Endodermal cell (in vitro differentiated cells): Measurements from ENCODE around the gene TSSC4. TPM values are rescaled to one million over a fixed set of nuclear protein-coding genes. Genes with fewer than 3 reads are reported as not detected.

Experiments
- DNase-seq: peaks from one replicate; pipeline ENCODE4 v3.0.0-alpha.2; 2017
- H3K27ac ChIP-seq: 2 replicates; pipeline ENCODE4 v1.5.1; 2013; ENCODE audit warnings: mild to moderate bottlenecking, low read depth, low read length, moderate library complexity
- H3K27me3 ChIP-seq: 2 replicates; pipeline ENCODE4 v1.6.1; 2013; ENCODE audit warnings: mild to moderate bottlenecking, low read length, moderate library complexity; ENCODE audit not compliant: insufficient read depth, control insufficient read depth, poor library complexity, severe bottlenecking
- H3K36me3 ChIP-seq: 2 replicates; pipeline ENCODE4 v1.7.0; 2013; ENCODE audit warnings: mild to moderate bottlenecking, low read length, moderate library complexity; ENCODE audit not compliant: control insufficient read depth, insufficient read depth
- H3K4me1 ChIP-seq: one replicate; pipeline ENCODE4 v1.7.0; 2013; ENCODE audit warnings: low read length; ENCODE audit not compliant: control insufficient read depth, insufficient read depth
- H3K4me3 ChIP-seq: 2 replicates; pipeline ENCODE4 v1.5.1; 2013; ENCODE audit warnings: mild to moderate bottlenecking, low read length, moderate library complexity
- H3K9ac ChIP-seq: 2 replicates; pipeline ENCODE4 v1.6.1; 2013; ENCODE audit warnings: mild to moderate bottlenecking, low read length, moderate library complexity; ENCODE audit not compliant: poor library complexity, severe bottlenecking; ENCODE audit errors: extremely low read depth
- H3K9me3 ChIP-seq: 2 replicates; pipeline ENCODE4 v1.6.1; 2013; ENCODE audit warnings: mild to moderate bottlenecking, low read length, moderate library complexity; ENCODE audit not compliant: control insufficient read depth
- H3K27ac Mint-ChIP-seq: 2 replicates; pipeline ENCODE4 v1.8.0; 2020; ENCODE audit warnings: mixed read lengths
- H3K27me3 Mint-ChIP-seq: 2 replicates; pipeline ENCODE4 v1.8.0; 2021; ENCODE audit warnings: mild to moderate bottlenecking, mixed read lengths; ENCODE audit not compliant: insufficient read depth
- H3K36me3 Mint-ChIP-seq: 2 replicates; pipeline ENCODE4 v1.8.0; 2020; ENCODE audit warnings: low read depth, mixed read lengths
- H3K4me1 Mint-ChIP-seq: 2 replicates; pipeline ENCODE4 v1.8.0; 2020; ENCODE audit warnings: mixed read lengths
- H3K4me3 Mint-ChIP-seq: 2 replicates; pipeline ENCODE4 v1.8.0; 2020; ENCODE audit warnings: mild to moderate bottlenecking, moderate library complexity, mixed read lengths
- H3K9me3 Mint-ChIP-seq: 2 replicates; pipeline ENCODE4 v1.8.0; 2020; ENCODE audit warnings: mild to moderate bottlenecking, mixed read lengths
- WGBS, 2 experiments: methylation state at CpG; one replicate each; pipeline versions ENCODE4 v1.1.5 to v1.1.7; 2013; ENCODE audit warnings: missing lambda C conversion rate in 2 of 2, mixed read lengths in 1 of 2; ENCODE audit not compliant: insufficient coverage in 1 of 2, insufficient read length in 1 of 2; 5-methylcytosine and 5-hydroxymethylcytosine counted together
- total RNA-seq, 2 donors: library from RNA; stranded (reverse); fragmentation: NEBNext Ultra II Directional in 1 of 2; extraction: Animal tissue kit (Norgen Biotek cat#: 25700) in 1 of 2; gene quantifications; 2 replicates in 1 of 2; 3 replicates in 1 of 2; pipeline ENCODE4 v1.2.1, GENCODE V29; 2021
- TF ChIP-seq, protein P1 (sequence below): fragments of 200-600 bp; sonication (generic); conservative IDR thresholded peaks from 2 replicates; pipeline ENCODE4 v1.5.0; 2021; ENCODE audit warnings: antibody characterized with exemption, mild to moderate bottlenecking

Gene TSSC4
- total RNA-seq, 2 donors from 2014 or later = 47.2 to 51.1 TPM

DNA sequence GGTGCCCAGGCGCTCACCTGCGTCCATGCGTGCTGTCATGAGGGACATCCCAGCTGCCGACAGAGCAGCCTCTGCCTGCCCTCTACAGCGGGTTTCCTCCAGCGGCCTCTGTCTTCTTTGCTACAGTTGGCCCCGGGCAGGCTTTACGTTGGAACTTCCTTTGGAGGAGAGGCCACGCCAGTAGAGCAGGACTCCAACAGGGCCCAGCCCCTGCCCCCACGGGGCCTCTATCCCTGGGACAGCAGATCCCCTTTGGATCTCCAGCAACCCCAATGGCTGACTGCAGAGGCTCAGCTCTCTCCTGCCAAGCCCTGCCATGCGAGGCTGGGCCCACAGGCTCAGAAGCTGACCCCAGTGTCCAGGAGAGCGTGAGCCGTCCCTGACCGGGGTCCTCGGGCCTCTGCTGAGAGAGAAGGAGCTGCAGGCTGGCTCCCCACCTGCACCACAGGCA is 31.6 kb downstream of the TSSC4 start:
- Mint-ChIP-seq H3K27me3 (peaks cover 12% of the 10 kb centered on the region), H3K36me3 (no peaks in the 10 kb centered on the region), H3K4me1 (no peaks in the 10 kb centered on the region), H3K27ac (no peak overlapping the region), H3K4me3 (no peak overlapping the region), H3K9me3 (no peaks in the 10 kb centered on the region)
- TF ChIP-seq, protein P1, sequence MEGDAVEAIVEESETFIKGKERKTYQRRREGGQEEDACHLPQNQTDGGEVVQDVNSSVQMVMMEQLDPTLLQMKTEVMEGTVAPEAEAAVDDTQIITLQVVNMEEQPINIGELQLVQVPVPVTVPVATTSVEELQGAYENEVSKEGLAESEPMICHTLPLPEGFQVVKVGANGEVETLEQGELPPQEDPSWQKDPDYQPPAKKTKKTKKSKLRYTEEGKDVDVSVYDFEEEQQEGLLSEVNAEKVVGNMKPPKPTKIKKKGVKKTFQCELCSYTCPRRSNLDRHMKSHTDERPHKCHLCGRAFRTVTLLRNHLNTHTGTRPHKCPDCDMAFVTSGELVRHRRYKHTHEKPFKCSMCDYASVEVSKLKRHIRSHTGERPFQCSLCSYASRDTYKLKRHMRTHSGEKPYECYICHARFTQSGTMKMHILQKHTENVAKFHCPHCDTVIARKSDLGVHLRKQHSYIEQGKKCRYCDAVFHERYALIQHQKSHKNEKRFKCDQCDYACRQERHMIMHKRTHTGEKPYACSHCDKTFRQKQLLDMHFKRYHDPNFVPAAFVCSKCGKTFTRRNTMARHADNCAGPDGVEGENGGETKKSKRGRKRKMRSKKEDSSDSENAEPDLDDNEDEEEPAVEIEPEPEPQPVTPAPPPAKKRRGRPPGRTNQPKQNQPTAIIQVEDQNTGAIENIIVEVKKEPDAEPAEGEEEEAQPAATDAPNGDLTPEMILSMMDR = no peak
- no peaks in the 10 kb centered on the region for H3K4me1 ChIP-seq
- DNase-seq = no peak
- 65 to 90% methylated on average over 8 to 15 of the region's 15 CpGs for WGBS, 2 experiments
- H3K9ac ChIP-seq = no peak overlapping the region
- no peak overlapping the region for H3K4me3 ChIP-seq
- H3K36me3 ChIP-seq = no peaks in the 10 kb centered on the region
- peaks cover 16% of the 10 kb centered on the region for H3K27me3 ChIP-seq
- no peak overlapping the region for H3K27ac ChIP-seq
- H3K9me3 ChIP-seq = no peaks in the 10 kb centered on the region

DNA sequence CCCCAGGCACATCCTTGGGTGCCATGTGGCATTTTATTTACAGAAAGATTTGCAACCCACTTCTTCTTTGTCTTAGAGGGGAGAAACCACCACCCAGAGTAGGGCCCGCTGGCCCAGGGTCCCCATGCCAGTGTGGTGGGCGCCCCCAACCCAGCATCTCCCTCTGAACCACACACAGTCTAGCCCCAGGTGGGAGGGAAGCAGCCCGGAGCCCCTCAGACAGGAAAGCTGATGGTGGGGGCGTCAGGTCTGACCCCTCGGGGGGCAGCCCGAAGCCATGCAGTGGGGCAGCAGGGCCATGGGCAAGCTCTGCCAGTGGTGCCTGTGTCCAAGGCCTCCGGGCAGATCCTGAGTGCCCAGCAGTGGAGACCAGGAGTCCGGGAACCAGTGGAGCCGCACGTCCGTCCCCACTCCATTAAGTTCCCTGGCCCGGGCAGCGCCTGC is 32.1 kb downstream of the TSSC4 start:
- H3K36me3 Mint-ChIP-seq = no peaks in the 10 kb centered on the region
- 94 to 97% methylated on average over 6 to 13 of the region's 13 CpGs for WGBS, 2 experiments
- no peak for DNase-seq
- H3K9ac ChIP-seq = no peak overlapping the region
- peaks cover 16% of the 10 kb centered on the region for H3K27me3 Mint-ChIP-seq
- no peak overlapping the region for H3K4me3 Mint-ChIP-seq
- no peak overlapping the region for H3K4me3 ChIP-seq
- peaks cover 21% of the 10 kb centered on the region for H3K27me3 ChIP-seq
- TF ChIP-seq, protein P1 = no peak
- no peak overlapping the region for H3K27ac ChIP-seq
- no peaks in the 10 kb centered on the region for H3K9me3 Mint-ChIP-seq
- no peaks in the 10 kb centered on the region for H3K4me1 ChIP-seq
- no peaks in the 10 kb centered on the region for H3K9me3 ChIP-seq
- H3K27ac Mint-ChIP-seq = no peak overlapping the region
- no peaks in the 10 kb centered on the region for H3K4me1 Mint-ChIP-seq
- H3K36me3 ChIP-seq = no peaks in the 10 kb centered on the region

DNA sequence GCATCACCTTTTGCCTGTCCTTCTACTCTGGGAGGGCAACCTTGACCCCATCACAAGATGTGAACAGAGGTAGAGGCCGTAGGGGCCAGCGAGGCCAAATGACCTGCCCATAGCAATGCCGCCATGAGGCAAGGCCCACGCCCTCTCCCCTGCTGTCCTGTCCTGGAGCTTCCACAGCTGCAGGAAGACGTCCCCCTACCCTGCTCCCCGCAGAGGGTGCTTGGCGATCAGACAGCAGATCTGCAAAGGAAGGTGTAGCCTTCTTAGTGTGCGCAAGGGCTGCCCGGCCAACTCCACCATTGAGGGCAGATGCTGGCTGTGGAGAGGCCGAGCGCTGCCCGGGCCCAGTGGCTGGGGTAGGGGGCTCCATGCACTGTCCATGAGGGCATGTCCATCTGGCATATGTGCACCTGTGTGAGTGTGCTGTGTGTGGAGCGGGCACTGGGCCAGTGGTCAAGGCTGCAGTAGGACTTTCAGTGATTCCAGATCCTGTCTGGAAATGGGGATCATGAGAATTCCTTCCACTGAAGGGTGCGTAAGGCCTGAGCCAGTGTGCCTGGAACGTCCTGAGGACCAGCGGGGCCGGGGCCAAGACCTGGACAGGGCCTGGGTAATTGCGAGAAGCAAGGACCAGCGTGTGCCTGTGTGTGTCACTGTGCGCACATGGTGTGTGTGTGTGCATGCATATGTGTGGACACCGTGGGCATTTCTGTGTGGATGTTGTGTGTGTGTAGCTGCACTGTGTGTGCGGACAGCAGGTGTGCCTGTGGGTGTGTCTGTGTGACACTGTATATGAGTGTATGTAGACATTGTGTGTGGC is 32.8 kb downstream of the TSSC4 start:
- H3K27me3 Mint-ChIP-seq = peaks cover 23% of the 10 kb centered on the region

More for the DNA sequence above, 32.8 kb downstream of the TSSC4 start:
- Histone ChIP-seq H3K4me3 (no peak overlapping the region), H3K36me3 (no peaks in the 10 kb centered on the region), H3K9me3 (no peaks in the 10 kb centered on the region), H3K27me3 (peaks cover 27% of the 10 kb centered on the region), H3K9ac (no peak overlapping the region), H3K4me1 (no peaks in the 10 kb centered on the region), H3K27ac (no peak overlapping the region)
- no peaks in the 10 kb centered on the region for H3K36me3 Mint-ChIP-seq
- no peak overlapping the region for H3K27ac Mint-ChIP-seq
- DNase-seq = no peak
- TF ChIP-seq, protein P1 = no peak
- H3K4me1 Mint-ChIP-seq = no peaks in the 10 kb centered on the region
- no peaks in the 10 kb centered on the region for H3K9me3 Mint-ChIP-seq
- WGBS, 2 experiments = 90 to 92% methylated on average over 11 to 22 of the region's 22 CpGs
- H3K4me3 Mint-ChIP-seq = no peak overlapping the region
